ENCODE results near the gene TAOK1. TPM values are rescaled to one million over a fixed set of nuclear protein-coding genes. Genes with fewer than 3 reads are reported as not detected.

Gene TAOK1
- total and polyA plus RNA-seq, 2 experiments from 2014 or later = 5.2 to 46.1 TPM

- no peak for DNase-seq (ENCODE audit: low spot score)
- Histone ChIP-seq H3K36me3 (replicated peaks; ENCODE audit: insufficient read depth, low read depth) (no peaks in the 10 kb centered on the region), H2AFZ (no peak overlapping the region), H3K4me3 (no peak overlapping the region), H4K20me1 (ENCODE audit: insufficient read depth, poor library complexity, severe bottlenecking) (no peaks in the 10 kb centered on the region), H3K9me2 (replicated peaks; ENCODE audit: insufficient read depth) (no peaks in the 10 kb centered on the region), H3K27me3 (no peaks in the 10 kb centered on the region), H3K27ac (no peak overlapping the region), H3K4me2 (no peak overlapping the region), H3K79me2 (no peaks in the 10 kb centered on the region), H3K9me3 (ENCODE audit: low read depth) (no peaks in the 10 kb centered on the region), H3K4me1 (ENCODE audit: insufficient read depth) (no peaks in the 10 kb centered on the region)
- TF ChIP-seq EZH2 (IDR thresholded peaks at IDR 0.05; ENCODE audit: borderline replicate concordance) = no peak
- 83% methylated on average over 2 of the region's 2 CpGs for WGBS (ENCODE audit: low lambda C conversion rate, missing lambda C conversion rate)
These were observed 32.9 kb upstream of the TAOK1 start for GRCh38 chr17:29357232-29357631.

DNA sequence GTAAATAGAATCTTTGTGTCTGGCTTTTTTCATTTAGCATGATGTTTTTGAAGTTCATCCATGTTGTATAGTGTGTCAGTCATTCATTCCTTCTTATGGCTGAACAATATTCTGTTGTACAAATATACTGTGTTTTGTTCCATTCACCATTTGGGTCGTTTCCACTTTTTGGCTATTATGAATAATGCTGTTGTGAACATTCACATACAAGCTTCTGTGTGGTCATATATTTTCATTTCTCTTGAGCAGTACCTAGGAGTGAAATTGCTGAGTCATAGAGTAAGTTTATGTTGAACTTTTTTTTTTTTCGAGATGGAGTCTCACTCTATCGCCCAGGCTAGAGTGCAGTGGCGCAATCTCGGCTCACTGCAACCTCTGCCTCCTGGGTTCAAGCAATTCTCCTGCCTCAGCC is 32.3 kb upstream of the TAOK1 start:
- H3K27ac ChIP-seq = no peak overlapping the region
- 93% methylated on average over 5 of the region's 5 CpGs for WGBS (ENCODE audit: low lambda C conversion rate, missing lambda C conversion rate)
- no peak overlapping the region for H2AFZ ChIP-seq
- no peaks in the 10 kb centered on the region for H4K20me1 ChIP-seq (ENCODE audit: insufficient read depth, poor library complexity, severe bottlenecking)
- H3K79me2 ChIP-seq = no peaks in the 10 kb centered on the region
- no peaks in the 10 kb centered on the region for H3K4me1 ChIP-seq (ENCODE audit: insufficient read depth)
- H3K36me3 ChIP-seq (replicated peaks; ENCODE audit: insufficient read depth, low read depth) = no peaks in the 10 kb centered on the region
- H3K27me3 ChIP-seq = no peaks in the 10 kb centered on the region
- no peak for DNase-seq (ENCODE audit: low spot score)
- no peak overlapping the region for H3K4me2 ChIP-seq
- H3K4me3 ChIP-seq = no peak overlapping the region
- H3K9me3 ChIP-seq (ENCODE audit: low read depth) = no peaks in the 10 kb centered on the region
- TF ChIP-seq, protein P1, sequence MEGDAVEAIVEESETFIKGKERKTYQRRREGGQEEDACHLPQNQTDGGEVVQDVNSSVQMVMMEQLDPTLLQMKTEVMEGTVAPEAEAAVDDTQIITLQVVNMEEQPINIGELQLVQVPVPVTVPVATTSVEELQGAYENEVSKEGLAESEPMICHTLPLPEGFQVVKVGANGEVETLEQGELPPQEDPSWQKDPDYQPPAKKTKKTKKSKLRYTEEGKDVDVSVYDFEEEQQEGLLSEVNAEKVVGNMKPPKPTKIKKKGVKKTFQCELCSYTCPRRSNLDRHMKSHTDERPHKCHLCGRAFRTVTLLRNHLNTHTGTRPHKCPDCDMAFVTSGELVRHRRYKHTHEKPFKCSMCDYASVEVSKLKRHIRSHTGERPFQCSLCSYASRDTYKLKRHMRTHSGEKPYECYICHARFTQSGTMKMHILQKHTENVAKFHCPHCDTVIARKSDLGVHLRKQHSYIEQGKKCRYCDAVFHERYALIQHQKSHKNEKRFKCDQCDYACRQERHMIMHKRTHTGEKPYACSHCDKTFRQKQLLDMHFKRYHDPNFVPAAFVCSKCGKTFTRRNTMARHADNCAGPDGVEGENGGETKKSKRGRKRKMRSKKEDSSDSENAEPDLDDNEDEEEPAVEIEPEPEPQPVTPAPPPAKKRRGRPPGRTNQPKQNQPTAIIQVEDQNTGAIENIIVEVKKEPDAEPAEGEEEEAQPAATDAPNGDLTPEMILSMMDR (IDR thresholded peaks at IDR 0.05; ENCODE audit: poor library complexity) = no peak
- TF ChIP-seq EZH2 (IDR thresholded peaks at IDR 0.05; ENCODE audit: borderline replicate concordance) (no peak), EZH2phosphoT487 (IDR thresholded peaks at IDR 0.05; ENCODE audit: low read depth, severe bottlenecking, unreplicated experiment) (no peak)
- H3K9me2 ChIP-seq (replicated peaks; ENCODE audit: insufficient read depth) = no peaks in the 10 kb centered on the region

- H3K27me3 ChIP-seq = no peaks in the 10 kb centered on the region
- DNase-seq (ENCODE audit: low spot score) = no peak
- H3K9me3 ChIP-seq (ENCODE audit: low read depth) = no peaks in the 10 kb centered on the region
- no peak overlapping the region for H2AFZ ChIP-seq
- H3K36me3 ChIP-seq (replicated peaks; ENCODE audit: insufficient read depth, low read depth) = no peaks in the 10 kb centered on the region
- no peaks in the 10 kb centered on the region for H3K79me2 ChIP-seq
- H3K4me2 ChIP-seq = no peak overlapping the region
- no peaks in the 10 kb centered on the region for H3K4me1 ChIP-seq (ENCODE audit: insufficient read depth)
- 100% methylated on average over 1 of the region's 1 CpG for WGBS (ENCODE audit: low lambda C conversion rate, missing lambda C conversion rate)
- H3K27ac ChIP-seq = no peak overlapping the region
- no peak overlapping the region for H3K4me3 ChIP-seq
- TF ChIP-seq, protein P1 (IDR thresholded peaks at IDR 0.05; ENCODE audit: poor library complexity) = no peak
- TF ChIP-seq EZH2phosphoT487 (IDR thresholded peaks at IDR 0.05; ENCODE audit: low read depth, severe bottlenecking, unreplicated experiment) (no peak), EZH2 (IDR thresholded peaks at IDR 0.05; ENCODE audit: borderline replicate concordance) (no peak)
- H3K9me2 ChIP-seq (replicated peaks; ENCODE audit: insufficient read depth) = no peaks in the 10 kb centered on the region
- H4K20me1 ChIP-seq (ENCODE audit: insufficient read depth, poor library complexity, severe bottlenecking) = no peaks in the 10 kb centered on the region
These were observed 31.7 kb upstream of the TAOK1 start for GRCh38 chr17:29358416-29358815.

DNA sequence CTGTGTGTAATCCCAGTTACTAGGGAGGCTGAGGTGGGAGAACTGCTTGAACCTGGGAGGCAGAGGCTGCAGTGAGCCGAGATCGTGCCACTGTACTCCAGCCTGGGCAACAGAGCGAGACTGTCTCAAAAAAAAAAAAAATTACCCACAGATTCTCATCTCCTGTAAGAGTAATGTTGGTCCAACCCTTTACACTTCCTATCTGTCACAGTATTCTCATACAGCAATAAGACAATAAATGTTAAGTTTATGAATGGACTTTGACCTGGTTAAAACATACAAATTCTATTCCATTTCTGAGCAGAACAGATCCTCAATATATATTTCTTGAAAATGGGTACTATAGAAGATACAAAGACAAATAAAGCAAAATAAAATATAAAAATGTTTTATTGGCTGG is 30.4 kb upstream of the TAOK1 start:
- 91% methylated on average over 3 of the region's 3 CpGs for WGBS (ENCODE audit: low lambda C conversion rate, missing lambda C conversion rate)

More for the DNA sequence above, 30.4 kb upstream of the TAOK1 start:
- H3K4me2 ChIP-seq = no peak overlapping the region
- no peak overlapping the region for H3K4me3 ChIP-seq
- no peaks in the 10 kb centered on the region for H3K36me3 ChIP-seq (replicated peaks; ENCODE audit: insufficient read depth, low read depth)
- no peak for DNase-seq (ENCODE audit: low spot score)
- no peaks in the 10 kb centered on the region for H3K9me3 ChIP-seq (ENCODE audit: low read depth)
- no peak overlapping the region for H2AFZ ChIP-seq
- H3K27me3 ChIP-seq = no peaks in the 10 kb centered on the region
- TF ChIP-seq, protein P1 (IDR thresholded peaks at IDR 0.05; ENCODE audit: poor library complexity) = no peak
- TF ChIP-seq EZH2phosphoT487 (IDR thresholded peaks at IDR 0.05; ENCODE audit: low read depth, severe bottlenecking, unreplicated experiment) (no peak), EZH2 (IDR thresholded peaks at IDR 0.05; ENCODE audit: borderline replicate concordance) (no peak)
- H3K9me2 ChIP-seq (replicated peaks; ENCODE audit: insufficient read depth) = no peaks in the 10 kb centered on the region
- no peaks in the 10 kb centered on the region for H4K20me1 ChIP-seq (ENCODE audit: insufficient read depth, poor library complexity, severe bottlenecking)
- H3K27ac ChIP-seq = no peak overlapping the region
- H3K4me1 ChIP-seq (ENCODE audit: insufficient read depth) = no peaks in the 10 kb centered on the region
- no peaks in the 10 kb centered on the region for H3K79me2 ChIP-seq

Data from hepatocyte (in vitro differentiated cells).